ENCODE results near the gene CRY2. TPM values are rescaled to one million over a fixed set of nuclear protein-coding genes. Genes with fewer than 3 reads are reported as not detected.

Gene CRY2
- total RNA-seq, 4 donors from 2014 or later, result 36.4 to 85.9 (median 37.9) TPM

DNA sequence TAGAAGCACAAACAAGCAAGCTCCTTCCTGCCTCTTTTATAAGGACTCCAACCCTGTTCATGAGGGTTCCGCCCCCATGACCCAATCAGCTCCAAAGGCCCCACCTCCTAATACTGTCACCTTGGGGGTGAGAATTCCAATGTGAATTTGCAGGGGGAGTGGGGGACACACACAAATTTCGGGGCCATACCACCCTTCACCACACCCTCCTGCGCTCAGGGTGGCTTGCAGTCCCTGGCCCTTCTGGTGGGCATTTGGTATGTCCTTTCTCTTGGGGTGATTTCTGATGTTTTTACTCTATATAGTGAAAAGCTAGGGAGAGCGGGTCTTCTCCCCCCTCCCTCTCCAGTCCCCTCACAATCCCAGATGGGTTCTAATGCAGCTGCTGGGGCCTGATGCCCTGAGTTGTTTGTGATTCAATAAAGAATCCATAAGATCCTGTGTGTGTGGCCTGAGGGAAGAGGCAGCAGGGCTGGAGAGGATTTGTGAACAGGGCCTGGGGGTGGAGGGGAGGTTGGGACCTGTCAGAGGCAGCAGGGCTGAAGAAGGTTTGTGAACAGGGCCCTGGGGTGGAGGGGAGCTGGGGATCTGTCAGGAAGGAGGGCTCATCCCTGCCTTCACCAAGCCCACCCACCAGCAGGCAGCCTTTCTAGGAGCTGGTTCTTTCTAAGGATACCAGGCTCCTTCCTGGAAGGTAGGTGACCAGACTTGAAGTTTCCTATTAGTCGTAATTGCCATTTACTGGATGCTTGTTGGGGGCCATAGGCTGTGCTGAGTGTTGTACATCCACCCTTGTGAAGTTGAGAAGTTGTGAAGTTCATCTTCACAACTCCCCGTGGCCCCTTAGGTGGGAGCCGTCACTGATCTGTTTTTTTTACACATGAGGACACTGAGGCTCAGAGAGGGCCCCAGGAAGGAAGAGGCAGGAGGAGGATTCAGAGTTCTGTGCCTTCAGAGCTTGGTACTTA lies 34.4 kb upstream of the CRY2 start:
- no peak for DNase-seq
- no peak overlapping the region for H3K4me3 ChIP-seq
- TF ChIP-seq, protein P1, sequence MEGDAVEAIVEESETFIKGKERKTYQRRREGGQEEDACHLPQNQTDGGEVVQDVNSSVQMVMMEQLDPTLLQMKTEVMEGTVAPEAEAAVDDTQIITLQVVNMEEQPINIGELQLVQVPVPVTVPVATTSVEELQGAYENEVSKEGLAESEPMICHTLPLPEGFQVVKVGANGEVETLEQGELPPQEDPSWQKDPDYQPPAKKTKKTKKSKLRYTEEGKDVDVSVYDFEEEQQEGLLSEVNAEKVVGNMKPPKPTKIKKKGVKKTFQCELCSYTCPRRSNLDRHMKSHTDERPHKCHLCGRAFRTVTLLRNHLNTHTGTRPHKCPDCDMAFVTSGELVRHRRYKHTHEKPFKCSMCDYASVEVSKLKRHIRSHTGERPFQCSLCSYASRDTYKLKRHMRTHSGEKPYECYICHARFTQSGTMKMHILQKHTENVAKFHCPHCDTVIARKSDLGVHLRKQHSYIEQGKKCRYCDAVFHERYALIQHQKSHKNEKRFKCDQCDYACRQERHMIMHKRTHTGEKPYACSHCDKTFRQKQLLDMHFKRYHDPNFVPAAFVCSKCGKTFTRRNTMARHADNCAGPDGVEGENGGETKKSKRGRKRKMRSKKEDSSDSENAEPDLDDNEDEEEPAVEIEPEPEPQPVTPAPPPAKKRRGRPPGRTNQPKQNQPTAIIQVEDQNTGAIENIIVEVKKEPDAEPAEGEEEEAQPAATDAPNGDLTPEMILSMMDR (IDR thresholded peaks at IDR 0.05 in 4 of 5, conservative IDR thresholded peaks at IDR 0.05 in 1 of 5), result no peak
- TF ChIP-seq POLR2A (IDR thresholded peaks at IDR 0.05), result no peak
- intact Hi-C loops (cut with DNase I; ENCODE audit: low total_unique reads), result no loop called here
- no peaks in the 10 kb centered on the region for H3K27me3 ChIP-seq
- in situ Hi-C loops (cut with MboI; ENCODE audit: low sequenced_read_pairs in 4 of 4), result no loop called here
- ATAC-seq, result no peak
- H3K4me1 ChIP-seq, result peaks cover 3 to 6% of the 10 kb centered on the region in 2 donors
- no peaks in the 10 kb centered on the region for H3K9me3 ChIP-seq
- H3K27ac ChIP-seq, result no peak overlapping the region
- peaks cover 0 to 35% of the 10 kb centered on the region in 2 donors for H3K36me3 ChIP-seq

DNA sequence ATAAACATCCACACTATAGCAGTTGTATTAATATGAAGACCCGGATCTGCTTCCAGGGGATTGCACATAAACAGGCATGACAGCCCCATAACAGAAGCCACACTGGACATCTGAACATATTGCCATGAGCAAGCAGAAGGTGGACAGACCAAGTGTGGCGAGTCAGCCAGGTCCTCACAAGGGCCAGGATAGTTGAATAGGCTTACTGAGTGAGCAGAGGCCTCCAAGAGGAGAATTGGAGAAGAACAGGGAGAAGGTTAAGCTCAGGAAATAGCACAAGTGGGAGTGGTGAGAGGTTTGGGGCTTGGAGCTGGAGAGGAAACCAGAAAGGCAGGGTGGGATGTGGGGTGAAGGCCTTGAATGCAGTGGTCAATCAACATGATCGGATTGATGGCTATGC lies 31.5 kb upstream of the CRY2 start:
- TF ChIP-seq POLR2A (IDR thresholded peaks at IDR 0.05), result no peak
- TF ChIP-seq, protein P1 (IDR thresholded peaks at IDR 0.05 in 4 of 5, conservative IDR thresholded peaks at IDR 0.05 in 1 of 5), result no peak
- Histone ChIP-seq H3K27me3 (no peaks in the 10 kb centered on the region), H3K27ac (no peak overlapping the region), H3K4me1 (no peaks in the 10 kb centered on the region), H3K36me3 (peaks cover 0 to 16% of the 10 kb centered on the region in 2 donors), H3K9me3 (no peaks in the 10 kb centered on the region), H3K4me3 (no peak overlapping the region)
- DNase-seq (no peak), ATAC-seq (peak in 1 of 2 donors; percentile 21)
- intact Hi-C loops (cut with DNase I; ENCODE audit: low total_unique reads), result no loop called here
- in situ Hi-C loops (cut with MboI; ENCODE audit: low sequenced_read_pairs in 4 of 4), result no loop called here

DNA sequence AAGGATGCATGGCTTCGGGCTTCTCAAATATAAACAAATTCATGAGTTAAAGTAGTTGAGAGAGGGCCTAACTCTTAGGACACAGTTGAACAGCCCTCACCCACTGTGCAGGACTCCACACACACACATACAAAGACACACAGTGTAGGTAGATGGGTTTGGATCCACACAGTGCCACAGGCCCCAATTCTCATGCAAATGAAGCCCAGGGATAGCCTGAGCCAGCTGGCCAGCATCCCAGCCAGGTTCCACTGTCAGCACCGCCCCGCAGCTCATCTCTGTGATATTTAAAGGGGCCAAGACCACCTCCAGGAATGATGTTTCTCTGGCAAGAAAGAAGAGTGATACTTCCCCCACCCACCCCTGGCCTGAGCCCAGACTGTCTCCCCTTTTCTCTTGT lies 30.7 kb upstream of the CRY2 start:
- DNase-seq (no peak), ATAC-seq (no peak)
- peaks cover 0 to 7% of the 10 kb centered on the region in 2 donors for H3K36me3 ChIP-seq
- H3K27me3 ChIP-seq, result no peaks in the 10 kb centered on the region
- TF ChIP-seq, protein P1 (IDR thresholded peaks at IDR 0.05 in 4 of 5, conservative IDR thresholded peaks at IDR 0.05 in 1 of 5), result no peak
- no peak for TF ChIP-seq POLR2A (IDR thresholded peaks at IDR 0.05)
- in situ Hi-C loops (cut with MboI; ENCODE audit: low sequenced_read_pairs in 4 of 4), result no loop called here
- intact Hi-C loops (cut with DNase I; ENCODE audit: low total_unique reads), result no loop called here
- H3K27ac ChIP-seq, result no peak overlapping the region
- H3K4me1 ChIP-seq, result no peaks in the 10 kb centered on the region
- no peaks in the 10 kb centered on the region for H3K9me3 ChIP-seq
- H3K4me3 ChIP-seq, result no peak overlapping the region

- in situ Hi-C loops (cut with MboI; ENCODE audit: low sequenced_read_pairs in 4 of 4) (no loop called here), intact Hi-C loops (cut with DNase I; ENCODE audit: low total_unique reads) (no loop called here)
- no peaks in the 10 kb centered on the region for H3K4me1 ChIP-seq
- H3K4me3 ChIP-seq, result no peak overlapping the region
- H3K27me3 ChIP-seq, result no peaks in the 10 kb centered on the region
- no peak overlapping the region for H3K27ac ChIP-seq
- no peak for ATAC-seq
- H3K36me3 ChIP-seq, result peaks cover 0 to 1% of the 10 kb centered on the region in 2 donors
- H3K9me3 ChIP-seq, result no peaks in the 10 kb centered on the region
- TF ChIP-seq, protein P1 (IDR thresholded peaks at IDR 0.05 in 4 of 5, conservative IDR thresholded peaks at IDR 0.05 in 1 of 5), result no peak
- no peak for TF ChIP-seq POLR2A (IDR thresholded peaks at IDR 0.05)
- DNase-seq, result no peak
Measured at GRCh38 chr11:45817191-45817590, 30.1 kb upstream of the CRY2 start.

All from gastrocnemius medialis (tissue), 4 donors.